Stimulated activated CD8-positive, alpha-beta memory T cell treated with anti-CD3 and anti-CD28 coated beads, Interleukin-2, amount 100 ng/mL, for 48 hours (primary cell): Measurements from ENCODE around the gene CWF19L1.
"Not testable (repeated sequence)": the region's sequence is repeated elsewhere in the genome, so short reads cannot be mapped to it uniquely, and the experiment has no call there.

Experiments used
- DNase-seq, 2 donors: peaks; one replicate each; pipeline ENCODE4 v3.0.0-alpha.2; 2020; ENCODE audit warnings: low read depth in 2 of 2

CWF19L1 gene

GRCh38 chr10:100267239-100268104 is at the start of gene CWF19L1:
CWF19L1 (minus strand) TSS chr10:100267638; CDS start chr10:100267593, 45 bp downstream.
- DNase-seq = peak; percentile 43 to 69

- no peak for DNase-seq
Observed at GRCh38 chr10:100315615-100316014, 48.2 kb upstream of the CWF19L1 start.

- DNase-seq = no peak
Observed at GRCh38 chr10:100311298-100311697, 43.9 kb upstream of the CWF19L1 start.

GRCh38 chr10:100307684-100308083 is 40.2 kb upstream of the CWF19L1 start:
- no peak for DNase-seq

- DNase-seq = no peak
Observed at GRCh38 chr10:100306861-100307260, 39.4 kb upstream of the CWF19L1 start.

GRCh38 chr10:100304414-100304813 is 37.0 kb upstream of the CWF19L1 start:
- DNase-seq = no peak

- DNase-seq = no peak
Observed at GRCh38 chr10:100303724-100304319, 36.4 kb upstream of the CWF19L1 start.

- not testable (repeated sequence) for DNase-seq
Observed at GRCh38 chr10:100301123-100301522, 33.7 kb upstream of the CWF19L1 start.

GRCh38 chr10:100297242-100297641 is 29.8 kb upstream of the CWF19L1 start:
- no peak for DNase-seq

- DNase-seq = no peak
Observed at GRCh38 chr10:100293066-100293465, 25.6 kb upstream of the CWF19L1 start.

GRCh38 chr10:100292300-100292699 is 24.9 kb upstream of the CWF19L1 start:
- not testable (repeated sequence) for DNase-seq

- DNase-seq = no peak
Observed at GRCh38 chr10:100291356-100291755, 23.9 kb upstream of the CWF19L1 start.

- DNase-seq = no peak
Observed at GRCh38 chr10:100289641-100290040, 22.2 kb upstream of the CWF19L1 start.

GRCh38 chr10:100288196-100288595 is 20.8 kb upstream of the CWF19L1 start:
- DNase-seq = no peak

- no peak for DNase-seq
Observed at GRCh38 chr10:100287756-100288155, 20.3 kb upstream of the CWF19L1 start.

GRCh38 chr10:100286051-100287033 is 18.9 kb upstream of the CWF19L1 start, which contains the start of gene BLOC1S2:
BLOC1S2 (minus strand) TSS chr10:100286680; CDS start chr10:100286659, 21 bp downstream.
- DNase-seq = peak; percentile 83

- DNase-seq = not testable (repeated sequence)
Observed at GRCh38 chr10:100285326-100285725, 17.9 kb upstream of the CWF19L1 start.

GRCh38 chr10:100282907-100283306 is 15.5 kb upstream of the CWF19L1 start:
- no peak for DNase-seq

GRCh38 chr10:100276971-100277370 is 9.5 kb upstream of the CWF19L1 start:
- DNase-seq = not testable (repeated sequence)

- DNase-seq = no peak
Observed at GRCh38 chr10:100265821-100266485, 1.5 kb downstream of the CWF19L1 start.

GRCh38 chr10:100254191-100254590 is 13.2 kb downstream of the CWF19L1 start:
- no peak for DNase-seq
